Caco-2 (cell line): ENCODE measurements around the gene UNC13C. TPM values are rescaled to one million over a fixed set of nuclear protein-coding genes. Genes with fewer than 3 reads are reported as not detected.

ENCODE experiments used
- BruUV-seq: library from RNA; stranded (reverse); fragments of 400-500 nt; replicated peaks from 2 replicates; lab custom pipeline; 2021; lab: Mats Ljungman, UMichigan
- CTCF ChIA-PET: fragments of 300-600 bp; sonication (Branson Sonifier 250); formaldehyde crosslinking; loops from one replicate; lab custom pipeline; 2022; ENCODE audit warnings: antibody characterized with exemption; lab: Charles Lee
- POLR2A ChIA-PET: fragments of 300-600 bp; sonication (Branson Sonifier 250); formaldehyde crosslinking; loops from one replicate; lab custom pipeline; 2022; ENCODE audit warnings: antibody characterized with exemption; lab: Charles Lee
- DNase-seq, 2 experiments: peaks; one replicate each; pipeline versions ENCODE4 v3.0.0 to v3.0.0-alpha.2; 2020 to 2022
- H3K27me3 ChIP-seq: replicated peaks from 2 replicates; pipeline ENCODE4 v1.6.0; 2011; ENCODE audit warnings: low read length; ENCODE audit not compliant: control insufficient read depth, insufficient read depth
- H3K36me3 ChIP-seq: 2 replicates; pipeline ENCODE4 v1.5.1; 2011; ENCODE audit warnings: low read length; ENCODE audit not compliant: control insufficient read depth, insufficient read depth
- H3K4me1 ChIP-seq: fragments of 250-450 bp; sonication (Bioruptor Pico); 2 replicates; pipeline ENCODE4 v1.5.1; 2020; ENCODE audit warnings: mild to moderate bottlenecking
- H3K4me3 ChIP-seq: 2 replicates; pipeline ENCODE4 v1.5.1; 2011; ENCODE audit warnings: low read depth, mild to moderate bottlenecking, control low read depth, low read length
- H3K9me3 ChIP-seq: fragments of 250-450 bp; sonication (Bioruptor Pico); 2 replicates; pipeline ENCODE4 v1.5.1; 2020; ENCODE audit warnings: mild to moderate bottlenecking, moderate library complexity
- H3K27ac Mint-ChIP-seq: one replicate; pipeline ENCODE4 v1.8.0; 2022; ENCODE audit warnings: mixed read lengths; ENCODE audit not compliant: unreplicated experiment
- H3K27me3 Mint-ChIP-seq: one replicate; pipeline ENCODE4 v1.8.0; 2022; ENCODE audit warnings: mixed read lengths; ENCODE audit not compliant: insufficient read depth, unreplicated experiment
- H3K36me3 Mint-ChIP-seq: one replicate; pipeline ENCODE4 v1.8.0; 2022; ENCODE audit warnings: mild to moderate bottlenecking, mixed read lengths; ENCODE audit not compliant: insufficient read depth, unreplicated experiment
- H3K4me1 Mint-ChIP-seq: one replicate; pipeline ENCODE4 v1.8.0; 2022; ENCODE audit warnings: low read depth, mixed read lengths; ENCODE audit not compliant: unreplicated experiment
- H3K4me3 Mint-ChIP-seq: one replicate; pipeline ENCODE4 v1.8.0; 2022; ENCODE audit warnings: mild to moderate bottlenecking, moderate library complexity, mixed read lengths; ENCODE audit not compliant: unreplicated experiment
- H3K9me3 Mint-ChIP-seq: one replicate; pipeline ENCODE4 v1.8.0; 2022; ENCODE audit warnings: mixed read lengths; ENCODE audit not compliant: unreplicated experiment
- intact Hi-C: fragments of 100-400 bp; cut with micrococcal nuclease; formaldehyde crosslinking; loops from one replicate; pipeline ENCODE4 v1.10.0; 2022; ENCODE audit not compliant: unreplicated experiment
- total RNA-seq: library from RNA; stranded (reverse); gene quantifications from 2 replicates; pipeline ENCODE4 v1.2.3, GENCODE V29; 2022
- TF ChIP-seq, protein P1 (sequence below), 2 experiments: fragments of 200-600 bp in 1 of 2; IDR thresholded peaks; 1 replicate in 1 of 2; 2 replicates in 1 of 2; pipeline versions ENCODE4 v1.5.1 to v1.8.0; 2011 to 2022; ENCODE audit warnings: antibody characterized with exemption in 1 of 2, control low read depth in 1 of 2, inconsistent platforms in 1 of 2, low read depth in 1 of 2, low read length in 1 of 2, mild to moderate bottlenecking in 1 of 2, moderate library complexity in 1 of 2; ENCODE audit not compliant: insufficient read depth in 1 of 2, severe bottlenecking in 1 of 2, unreplicated experiment in 1 of 2

The UNC13C gene
- total RNA-seq, 1 experiment from 2014 or later: 2.9 TPM

GRCh38 chr15:54520616-54521015 is 542.4 kb downstream of the UNC13C start:
- DNase-seq: no peak
- TF ChIP-seq, protein P1, sequence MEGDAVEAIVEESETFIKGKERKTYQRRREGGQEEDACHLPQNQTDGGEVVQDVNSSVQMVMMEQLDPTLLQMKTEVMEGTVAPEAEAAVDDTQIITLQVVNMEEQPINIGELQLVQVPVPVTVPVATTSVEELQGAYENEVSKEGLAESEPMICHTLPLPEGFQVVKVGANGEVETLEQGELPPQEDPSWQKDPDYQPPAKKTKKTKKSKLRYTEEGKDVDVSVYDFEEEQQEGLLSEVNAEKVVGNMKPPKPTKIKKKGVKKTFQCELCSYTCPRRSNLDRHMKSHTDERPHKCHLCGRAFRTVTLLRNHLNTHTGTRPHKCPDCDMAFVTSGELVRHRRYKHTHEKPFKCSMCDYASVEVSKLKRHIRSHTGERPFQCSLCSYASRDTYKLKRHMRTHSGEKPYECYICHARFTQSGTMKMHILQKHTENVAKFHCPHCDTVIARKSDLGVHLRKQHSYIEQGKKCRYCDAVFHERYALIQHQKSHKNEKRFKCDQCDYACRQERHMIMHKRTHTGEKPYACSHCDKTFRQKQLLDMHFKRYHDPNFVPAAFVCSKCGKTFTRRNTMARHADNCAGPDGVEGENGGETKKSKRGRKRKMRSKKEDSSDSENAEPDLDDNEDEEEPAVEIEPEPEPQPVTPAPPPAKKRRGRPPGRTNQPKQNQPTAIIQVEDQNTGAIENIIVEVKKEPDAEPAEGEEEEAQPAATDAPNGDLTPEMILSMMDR (IDR thresholded peaks at IDR 0.05; ENCODE audit: insufficient read depth in 1 of 2, low read depth in 1 of 2, low read length in 1 of 2, severe bottlenecking in 1 of 2, unreplicated experiment in 1 of 2): no peak
- Mint-ChIP-seq H3K36me3 (no peaks in the 10 kb centered on the region), H3K4me1 (no peaks in the 10 kb centered on the region), H3K9me3 (no peaks in the 10 kb centered on the region), H3K4me3 (no peak overlapping the region), H3K27me3 (no peaks in the 10 kb centered on the region), H3K27ac (no peak overlapping the region)
- intact Hi-C loops: no loop called here
- ChIA-PET POLR2A (no interaction called here), CTCF (no interaction called here)
- H3K4me1 ChIP-seq: no peaks in the 10 kb centered on the region
- no peaks in the 10 kb centered on the region for H3K27me3 ChIP-seq
- no peak overlapping the region for H3K4me3 ChIP-seq
- H3K36me3 ChIP-seq: no peaks in the 10 kb centered on the region
- no peaks in the 10 kb centered on the region for H3K9me3 ChIP-seq
- no TSS peak for BruUV-seq

DNA sequence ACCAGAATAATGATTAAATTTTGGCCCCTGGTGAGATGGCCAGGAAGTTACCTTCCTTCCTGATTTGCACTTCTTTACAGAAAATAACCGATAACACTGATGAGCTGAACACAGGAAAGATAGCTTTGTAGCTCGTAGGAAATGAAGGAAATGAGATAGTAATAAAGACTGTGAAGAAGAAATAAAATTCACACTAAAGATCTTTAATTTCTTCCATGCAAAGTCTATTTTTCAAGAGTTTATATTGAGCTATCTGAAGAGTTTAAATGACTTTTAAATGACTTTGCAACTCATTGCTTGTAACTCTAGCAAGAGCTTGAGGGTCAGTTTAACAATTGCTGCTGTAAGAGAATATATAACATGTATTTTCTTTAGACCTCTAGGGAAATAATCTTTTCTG is 543.0 kb downstream of the UNC13C start:
- Mint-ChIP-seq H3K9me3 (no peaks in the 10 kb centered on the region), H3K27me3 (no peaks in the 10 kb centered on the region), H3K27ac (no peak overlapping the region), H3K4me1 (no peaks in the 10 kb centered on the region), H3K36me3 (no peaks in the 10 kb centered on the region), H3K4me3 (no peak overlapping the region)
- intact Hi-C loops: no loop called here
- BruUV-seq: no TSS peak
- Histone ChIP-seq H3K4me1 (no peaks in the 10 kb centered on the region), H3K27me3 (no peaks in the 10 kb centered on the region), H3K36me3 (no peaks in the 10 kb centered on the region), H3K4me3 (no peak overlapping the region), H3K9me3 (no peaks in the 10 kb centered on the region)
- DNase-seq: no peak
- TF ChIP-seq, protein P1 (IDR thresholded peaks at IDR 0.05; ENCODE audit: insufficient read depth in 1 of 2, low read depth in 1 of 2, low read length in 1 of 2, severe bottlenecking in 1 of 2, unreplicated experiment in 1 of 2): no peak
- POLR2A ChIA-PET: no interaction called here
- CTCF ChIA-PET: no interaction called here

GRCh38 chr15:54528021-54528420 is 549.8 kb downstream of the UNC13C start:
- no TSS peak for BruUV-seq
- Mint-ChIP-seq H3K4me3 (no peak overlapping the region), H3K27me3 (peaks cover 3% of the 10 kb centered on the region), H3K27ac (no peak overlapping the region), H3K4me1 (no peaks in the 10 kb centered on the region), H3K9me3 (no peaks in the 10 kb centered on the region), H3K36me3 (no peaks in the 10 kb centered on the region)
- Histone ChIP-seq H3K9me3 (no peaks in the 10 kb centered on the region), H3K4me1 (no peaks in the 10 kb centered on the region), H3K4me3 (no peak overlapping the region), H3K27me3 (no peaks in the 10 kb centered on the region), H3K36me3 (no peaks in the 10 kb centered on the region)
- ChIA-PET POLR2A (no interaction called here), CTCF (no interaction called here)
- TF ChIP-seq, protein P1 (IDR thresholded peaks at IDR 0.05; ENCODE audit: insufficient read depth in 1 of 2, low read depth in 1 of 2, low read length in 1 of 2, severe bottlenecking in 1 of 2, unreplicated experiment in 1 of 2): no peak
- intact Hi-C loops: no loop called here
- DNase-seq: no peak
